ENCODE results near the gene SETMAR. TPM values are rescaled to one million over a fixed set of nuclear protein-coding genes. Genes with fewer than 3 reads are reported as not detected.
"Not testable (repeated sequence)": the region's sequence is repeated elsewhere in the genome, so short reads cannot be mapped to it uniquely, and the experiment has no call there.

The SETMAR gene
- total RNA-seq, 4 donors from 2014 or later = 3.7 to 10.4 (median 7.6) TPM

DNA sequence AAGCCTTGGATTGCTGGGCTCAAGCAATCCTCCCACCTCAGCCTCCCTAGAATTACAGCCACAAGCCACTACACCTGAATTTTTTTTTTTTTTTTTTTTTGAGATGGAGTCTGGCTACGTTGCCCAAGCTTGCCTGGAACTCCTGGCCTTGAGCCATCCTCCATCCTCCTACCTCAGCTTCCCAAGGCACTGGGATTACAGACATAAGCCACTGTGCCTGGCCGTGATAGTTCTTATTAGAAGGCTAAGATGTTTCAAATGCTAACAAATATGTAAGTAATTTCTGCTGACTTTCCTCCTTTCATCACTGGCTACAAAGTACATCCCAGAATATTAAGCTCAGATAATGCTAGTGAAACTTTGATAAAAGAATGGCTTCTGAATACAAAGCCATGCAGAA is 5.7 kb upstream of the SETMAR start:
- in situ Hi-C loops (cut with MboI; ENCODE audit: low sequenced_read_pairs in 4 of 4) = loop anchor here in 2 of 4 donors (10.0 kb wide), 1 partner anchor 1113 kb away; no protein-coding TSS in a partner anchor
- intact Hi-C loops (cut with DNase I; ENCODE audit: low total_unique reads) = no loop called here
- no peaks in the 10 kb centered on the region for H3K4me1 ChIP-seq
- DNase-seq = no peak
- H3K27me3 ChIP-seq = no peaks in the 10 kb centered on the region
- no peak overlapping the region for H3K4me3 ChIP-seq
- no peak for TF ChIP-seq POLR2A (IDR thresholded peaks at IDR 0.05)
- TF ChIP-seq, protein P1, sequence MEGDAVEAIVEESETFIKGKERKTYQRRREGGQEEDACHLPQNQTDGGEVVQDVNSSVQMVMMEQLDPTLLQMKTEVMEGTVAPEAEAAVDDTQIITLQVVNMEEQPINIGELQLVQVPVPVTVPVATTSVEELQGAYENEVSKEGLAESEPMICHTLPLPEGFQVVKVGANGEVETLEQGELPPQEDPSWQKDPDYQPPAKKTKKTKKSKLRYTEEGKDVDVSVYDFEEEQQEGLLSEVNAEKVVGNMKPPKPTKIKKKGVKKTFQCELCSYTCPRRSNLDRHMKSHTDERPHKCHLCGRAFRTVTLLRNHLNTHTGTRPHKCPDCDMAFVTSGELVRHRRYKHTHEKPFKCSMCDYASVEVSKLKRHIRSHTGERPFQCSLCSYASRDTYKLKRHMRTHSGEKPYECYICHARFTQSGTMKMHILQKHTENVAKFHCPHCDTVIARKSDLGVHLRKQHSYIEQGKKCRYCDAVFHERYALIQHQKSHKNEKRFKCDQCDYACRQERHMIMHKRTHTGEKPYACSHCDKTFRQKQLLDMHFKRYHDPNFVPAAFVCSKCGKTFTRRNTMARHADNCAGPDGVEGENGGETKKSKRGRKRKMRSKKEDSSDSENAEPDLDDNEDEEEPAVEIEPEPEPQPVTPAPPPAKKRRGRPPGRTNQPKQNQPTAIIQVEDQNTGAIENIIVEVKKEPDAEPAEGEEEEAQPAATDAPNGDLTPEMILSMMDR (IDR thresholded peaks at IDR 0.05 in 4 of 5, conservative IDR thresholded peaks at IDR 0.05 in 1 of 5) = no peak
- H3K36me3 ChIP-seq = no peaks in the 10 kb centered on the region
- ATAC-seq = no peak
- H3K9me3 ChIP-seq = no peaks in the 10 kb centered on the region
- H3K27ac ChIP-seq = no peak overlapping the region

- Histone ChIP-seq H3K36me3 (no peaks in the 10 kb centered on the region), H3K27ac (peak overlapping the region; percentile 87 to 95 (median 90)), H3K9me3 (no peaks in the 10 kb centered on the region), H3K4me3 (peak overlapping the region; percentile 68 to 84 (median 78)), H3K27me3 (no peaks in the 10 kb centered on the region), H3K4me1 (peaks cover 32 to 38% of the 10 kb centered on the region in 2 donors)
- DNase-seq (no peak), ATAC-seq (peak in 1 of 2 donors; percentile 2)
- TF ChIP-seq, protein P1 (IDR thresholded peaks at IDR 0.05 in 4 of 5, conservative IDR thresholded peaks at IDR 0.05 in 1 of 5) = no peak
- TF ChIP-seq POLR2A (IDR thresholded peaks at IDR 0.05) = no peak
- in situ Hi-C loops (cut with MboI; ENCODE audit: low sequenced_read_pairs in 4 of 4) (no loop called here), intact Hi-C loops (cut with DNase I; ENCODE audit: low total_unique reads) (loop anchor here (2.0 to 10.0 kb wide), 3 partner anchors 162 to 820 kb away; partner anchors contain the start of genes ARL8B, ITPR1 and SUMF1)
Measured at GRCh38 chr3:4302747-4303146, 422 bp upstream of the SETMAR start.

DNA sequence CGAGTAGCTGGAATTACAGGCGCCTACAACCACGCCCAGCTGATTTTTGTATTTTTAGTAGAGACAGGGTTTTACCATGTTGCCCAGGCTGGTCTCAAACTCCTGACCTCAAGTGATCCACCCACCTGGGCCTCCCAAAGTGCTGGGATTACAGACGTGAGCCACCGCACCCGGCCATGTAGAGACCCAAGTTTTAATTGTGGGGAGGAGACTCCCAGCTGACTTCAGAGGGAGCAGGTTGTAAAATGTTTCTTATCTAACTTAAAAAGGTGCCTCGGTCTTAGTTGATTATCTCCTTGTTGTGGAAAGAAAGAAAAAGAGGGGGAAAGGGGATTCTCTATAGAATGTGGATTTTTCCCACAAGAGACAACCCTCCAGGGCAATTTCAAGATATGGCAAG is 2.0 kb downstream of the SETMAR start:
- ATAC-seq; H3K36me3 ChIP-seq; DNase-seq; in situ Hi-C loops (cut with MboI; ENCODE audit: low sequenced_read_pairs in 4 of 4); H3K27me3 ChIP-seq; H3K9me3 ChIP-seq: not testable (repeated sequence)
- Histone ChIP-seq H3K27ac (peak overlapping the region; percentile 54 to 92 (median 74)), H3K4me1 (peaks cover 32 to 38% of the 10 kb centered on the region in 2 donors), H3K4me3 (peak overlapping the region in 1 of 4 donors; percentile 1)
- intact Hi-C loops (cut with DNase I; ENCODE audit: low total_unique reads) = loop anchor here (10.0 kb wide), 1 partner anchor 160 kb away; the partner anchor contains the start of gene SUMF1

GRCh38 chr3:4306091-4306490 is 2.9 kb downstream of the SETMAR start:
- Histone ChIP-seq H3K4me1 (peaks cover 39 to 42% of the 10 kb centered on the region in 2 donors), H3K9me3 (no peaks in the 10 kb centered on the region), H3K4me3 (no peak overlapping the region), H3K27me3 (no peaks in the 10 kb centered on the region), H3K27ac (peak overlapping the region; percentile 54 to 92 (median 74)), H3K36me3 (no peaks in the 10 kb centered on the region)
- intact Hi-C loops (cut with DNase I; ENCODE audit: low total_unique reads) (loop anchor here (10.0 kb wide), 1 partner anchor 159 kb away; the partner anchor contains the start of gene SUMF1), in situ Hi-C loops (cut with MboI; ENCODE audit: low sequenced_read_pairs in 4 of 4) (no loop called here)
- TF ChIP-seq, protein P1 (IDR thresholded peaks at IDR 0.05 in 4 of 5, conservative IDR thresholded peaks at IDR 0.05 in 1 of 5) = no peak
- TF ChIP-seq POLR2A (IDR thresholded peaks at IDR 0.05) = no peak
- DNase-seq = no peak
- ATAC-seq = no peak

GRCh38 chr3:4306860-4307259 is 3.7 kb downstream of the SETMAR start:
- Histone ChIP-seq H3K36me3 (no peaks in the 10 kb centered on the region), H3K9me3 (no peaks in the 10 kb centered on the region), H3K27me3 (no peaks in the 10 kb centered on the region), H3K27ac (peak overlapping the region; percentile 54 to 92 (median 74)), H3K4me3 (no peak overlapping the region), H3K4me1 (peaks cover 41 to 43% of the 10 kb centered on the region in 2 donors)
- in situ Hi-C loops (cut with MboI; ENCODE audit: low sequenced_read_pairs in 4 of 4) = no loop called here
- no peak for ATAC-seq
- DNase-seq = no peak
- intact Hi-C loops (cut with DNase I; ENCODE audit: low total_unique reads) = loop anchor here (10.0 kb wide), 1 partner anchor 158 kb away; the partner anchor contains the start of gene SUMF1
- TF ChIP-seq POLR2A (IDR thresholded peaks at IDR 0.05) = no peak
- TF ChIP-seq, protein P1 (IDR thresholded peaks at IDR 0.05 in 4 of 5, conservative IDR thresholded peaks at IDR 0.05 in 1 of 5) = no peak
